PC-9 (cell line): ENCODE results near the gene PPP2R5B. TPM values are rescaled to one million over a fixed set of nuclear protein-coding genes. Genes with fewer than 3 reads are reported as not detected.

Experiments
- BruUV-seq: library from RNA; stranded (reverse); fragments of 400-500 nt; replicated peaks from 2 replicates; lab custom pipeline; 2021; lab: Mats Ljungman, UMichigan
- CTCF ChIA-PET: fragments of 300-600 bp; sonication (Branson Sonifier 250); formaldehyde crosslinking; loops from one replicate; lab custom pipeline; 2022; ENCODE audit warnings: antibody characterized with exemption; lab: Charles Lee
- POLR2A ChIA-PET: fragments of 300-600 bp; sonication (Branson Sonifier 250); formaldehyde crosslinking; loops from one replicate; lab custom pipeline; 2022; ENCODE audit warnings: antibody characterized with exemption; ENCODE audit not compliant: unreplicated experiment; lab: Charles Lee
- DNase-seq, 2 experiments: peaks; one replicate each; pipeline versions ENCODE4 v3.0.0 to v3.0.0-alpha.2; 2015 to 2022; ENCODE audit warnings: mixed read lengths in 1 of 2
- H2AFZ ChIP-seq: fragments of 200-600 bp; sonication (generic); 2 replicates; pipeline ENCODE4 v1.8.1; 2017; ENCODE audit warnings: antibody characterized with exemption
- H3F3A ChIP-seq: fragments of 200-600 bp; sonication (generic); 2 replicates; pipeline ENCODE4 v1.8.1; 2017; ENCODE audit warnings: antibody characterized with exemption, mild to moderate bottlenecking, low read depth; ENCODE audit not compliant: insufficient read depth
- H3K27ac ChIP-seq: fragments of 200-600 bp; sonication (generic); 2 replicates; pipeline ENCODE4 v1.6.1; 2016; ENCODE audit warnings: mixed run types
- H3K27me3 ChIP-seq: fragments of 200-600 bp; sonication (generic); 2 replicates; pipeline ENCODE4 v1.6.1; 2016; ENCODE audit warnings: low read depth, mixed run types; ENCODE audit not compliant: insufficient read depth
- H3K36me3 ChIP-seq: fragments of 200-600 bp; sonication (generic); 2 replicates; pipeline ENCODE4 v1.6.1; 2016; ENCODE audit warnings: low read depth, mixed run types
- H3K4me1 ChIP-seq: fragments of 200-600 bp; sonication (generic); replicated peaks from 2 replicates; pipeline ENCODE4 v1.6.1; 2016; ENCODE audit warnings: mixed run types; ENCODE audit not compliant: insufficient read depth
- H3K4me2 ChIP-seq: fragments of 200-600 bp; sonication (generic); 2 replicates; pipeline ENCODE4 v1.6.1; 2017; ENCODE audit warnings: mixed run types
- H3K4me3 ChIP-seq: fragments of 200-600 bp; sonication (generic); 2 replicates; pipeline ENCODE4 v1.6.1; 2016; ENCODE audit warnings: mixed run types
- H3K79me2 ChIP-seq: fragments of 200-600 bp; sonication (generic); 2 replicates; pipeline ENCODE4 v1.6.1; 2017; ENCODE audit warnings: low read depth, mixed run types
- H3K9me2 ChIP-seq: fragments of 200-600 bp; sonication (generic); 2 replicates; pipeline ENCODE4 v1.8.1; 2017; ENCODE audit warnings: mild to moderate bottlenecking; ENCODE audit not compliant: insufficient read depth
- H3K9me3 ChIP-seq: fragments of 200-600 bp; sonication (generic); 2 replicates; pipeline ENCODE4 v1.8.1; 2016; ENCODE audit warnings: low read depth; ENCODE audit not compliant: insufficient read depth
- H4K20me1 ChIP-seq: fragments of 200-600 bp; sonication (generic); 2 replicates; pipeline ENCODE4 v1.8.1; 2017; ENCODE audit not compliant: insufficient read depth
- CTCF ChIP-seq: fragments of 200-600 bp; sonication (generic); conservative IDR thresholded peaks from 2 replicates; pipeline ENCODE4 v1.6.1; 2017; ENCODE audit warnings: mixed run types, antibody characterized with exemption, mild to moderate bottlenecking, moderate library complexity
- EZH2 ChIP-seq: fragments of 200-600 bp; sonication (generic); IDR thresholded peaks from 2 replicates; pipeline ENCODE4 v1.8.0; 2017; ENCODE audit warnings: antibody characterized with exemption, low read depth
- intact Hi-C: fragments of 100-400 bp; cut with micrococcal nuclease; formaldehyde crosslinking; loops from one replicate; pipeline ENCODE4 v1.10.0; 2022; ENCODE audit not compliant: unreplicated experiment
- total RNA-seq: library from RNA; stranded (reverse); gene quantifications from 2 replicates; pipeline ENCODE4 v1.2.3, GENCODE V29; 2021

PPP2R5B gene
- total RNA-seq, 1 experiment from 2014 or later = 13.7 TPM

GRCh38 chr11:64888729-64889511 lies 35.6 kb upstream of the PPP2R5B start:
- BruUV-seq = no TSS peak
- Histone ChIP-seq H3K9me3 (no peaks in the 10 kb centered on the region), H3K4me3 (no peak overlapping the region), H3K4me1 (peaks cover 24% of the 10 kb centered on the region), H3K79me2 (no peaks in the 10 kb centered on the region), H3F3A (peaks cover 29% of the 10 kb centered on the region; the same call in 1 of the 2 replicates), H3K4me2 (no peak overlapping the region), H4K20me1 (no peaks in the 10 kb centered on the region), H3K27ac (no peak overlapping the region), H3K9me2 (no peaks in the 10 kb centered on the region), H2AFZ (no peak overlapping the region), H3K27me3 (no peaks in the 10 kb centered on the region), H3K36me3 (no peaks in the 10 kb centered on the region)
- DNase-seq = no peak
- CTCF ChIA-PET = interaction anchor here (0.7 to 2.0 kb wide), 3 partner anchors 12 to 41 kb away, joined by 3 to 9 read pairs (median 9); no protein-coding TSS in a partner anchor
- TF ChIP-seq CTCF (no peak), EZH2 (no peak)
- POLR2A ChIA-PET = interaction anchor here (0.6 kb wide), 1 partner anchor 40 kb away, joined by 3 read pairs; no protein-coding TSS in a partner anchor
- intact Hi-C loops = no loop called here

GRCh38 chr11:64890522-64890939 lies 34.0 kb upstream of the PPP2R5B start:
- TF ChIP-seq CTCF (no peak), EZH2 (no peak)
- H4K20me1 ChIP-seq = no peaks in the 10 kb centered on the region
- no peak overlapping the region for H3K4me3 ChIP-seq
- H3K4me2 ChIP-seq = no peak overlapping the region
- no peaks in the 10 kb centered on the region for H3K9me2 ChIP-seq
- DNase-seq = no peak
- H3F3A ChIP-seq = peaks cover 23% of the 10 kb centered on the region; the same call in 1 of the 2 replicates
- no peaks in the 10 kb centered on the region for H3K36me3 ChIP-seq
- no peak overlapping the region for H2AFZ ChIP-seq
- H3K27me3 ChIP-seq = no peaks in the 10 kb centered on the region
- peaks cover 21% of the 10 kb centered on the region for H3K4me1 ChIP-seq
- H3K9me3 ChIP-seq = no peaks in the 10 kb centered on the region
- H3K27ac ChIP-seq = no peak overlapping the region
- no TSS peak for BruUV-seq
- intact Hi-C loops = no loop called here
- CTCF ChIA-PET = interaction anchor here (0.6 to 2.0 kb wide), 3 partner anchors 42 to 72 kb away, joined by 5 to 17 read pairs (median 9); no protein-coding TSS in a partner anchor
- POLR2A ChIA-PET = no interaction called here
- no peaks in the 10 kb centered on the region for H3K79me2 ChIP-seq

GRCh38 chr11:64891215-64891848 lies 33.2 kb upstream of the PPP2R5B start:
- H3K9me3 ChIP-seq = no peaks in the 10 kb centered on the region
- H3F3A ChIP-seq = peaks cover 17% of the 10 kb centered on the region; the same call in 1 of the 2 replicates
- ChIA-PET CTCF (interaction anchor here (0.6 to 2.0 kb wide), 3 partner anchors 43 to 461 kb away, joined by 3 to 9 read pairs (median 4); no protein-coding TSS in a partner anchor), POLR2A (no interaction called here)
- H3K9me2 ChIP-seq = no peaks in the 10 kb centered on the region
- H3K27ac ChIP-seq = no peak overlapping the region
- H3K4me3 ChIP-seq = no peak overlapping the region
- BruUV-seq = no TSS peak
- no peak overlapping the region for H3K4me2 ChIP-seq
- intact Hi-C loops = no loop called here
- TF ChIP-seq CTCF (no peak), EZH2 (no peak)
- DNase-seq = no peak
- no peaks in the 10 kb centered on the region for H3K36me3 ChIP-seq
- 0 out of 2 replicates have a peak, but pooled peaks cover under 1% of the 10 kb centered on the region for H4K20me1 ChIP-seq
- no peaks in the 10 kb centered on the region for H3K79me2 ChIP-seq
- peaks cover 13% of the 10 kb centered on the region for H3K4me1 ChIP-seq
- H2AFZ ChIP-seq = no peak overlapping the region
- H3K27me3 ChIP-seq = no peaks in the 10 kb centered on the region
